ENCODE results near the gene RASL12.
"Not testable (repeated sequence)": the region's sequence is repeated elsewhere in the genome, so short reads cannot be mapped to it uniquely, and the experiment has no call there.

The RASL12 gene

GRCh38 chr15:65042776-65043327 lies 24.9 kb downstream of the RASL12 start:
- in situ Hi-C loops (cut with HindIII; ENCODE audit: low pct_ligation_motif_present, low pct_unique_long_range_greater_than_20kb, low sequenced_read_pairs) = no loop called here
- no peak for DNase-seq

- no peak for DNase-seq
- in situ Hi-C loops (cut with HindIII; ENCODE audit: low pct_ligation_motif_present, low pct_unique_long_range_greater_than_20kb, low sequenced_read_pairs) = no loop called here
Measured at GRCh38 chr15:65041787-65042186, 26.0 kb downstream of the RASL12 start.

- no peak for DNase-seq
- in situ Hi-C loops (cut with HindIII; ENCODE audit: low pct_ligation_motif_present, low pct_unique_long_range_greater_than_20kb, low sequenced_read_pairs) = no loop called here
Measured at GRCh38 chr15:65040461-65040860, 27.3 kb downstream of the RASL12 start.

GRCh38 chr15:65038836-65039235 lies 29.0 kb downstream of the RASL12 start:
- in situ Hi-C loops (cut with HindIII; ENCODE audit: low pct_ligation_motif_present, low pct_unique_long_range_greater_than_20kb, low sequenced_read_pairs) = no loop called here
- no peak for DNase-seq

GRCh38 chr15:65038428-65038827 lies 29.4 kb downstream of the RASL12 start:
- no peak for DNase-seq
- in situ Hi-C loops (cut with HindIII; ENCODE audit: low pct_ligation_motif_present, low pct_unique_long_range_greater_than_20kb, low sequenced_read_pairs) = no loop called here

- in situ Hi-C loops (cut with HindIII; ENCODE audit: low pct_ligation_motif_present, low pct_unique_long_range_greater_than_20kb, low sequenced_read_pairs) = no loop called here
- DNase-seq = no peak
Measured at GRCh38 chr15:65037309-65037708, 30.5 kb downstream of the RASL12 start.

GRCh38 chr15:65034719-65035118 lies 33.1 kb downstream of the RASL12 start:
- DNase-seq = no peak
- in situ Hi-C loops (cut with HindIII; ENCODE audit: low pct_ligation_motif_present, low pct_unique_long_range_greater_than_20kb, low sequenced_read_pairs) = no loop called here

- peak; percentile 58 for DNase-seq
- in situ Hi-C loops (cut with HindIII; ENCODE audit: low pct_ligation_motif_present, low pct_unique_long_range_greater_than_20kb, low sequenced_read_pairs) = no loop called here
Measured at GRCh38 chr15:65033659-65034269, 34.0 kb downstream of the RASL12 start.

GRCh38 chr15:65032801-65033537 lies 34.8 kb downstream of the RASL12 start:
- peak; percentile 86 for DNase-seq
- in situ Hi-C loops (cut with HindIII; ENCODE audit: low pct_ligation_motif_present, low pct_unique_long_range_greater_than_20kb, low sequenced_read_pairs) = no loop called here

- no peak for DNase-seq
- in situ Hi-C loops (cut with HindIII; ENCODE audit: low pct_ligation_motif_present, low pct_unique_long_range_greater_than_20kb, low sequenced_read_pairs) = no loop called here
Measured at GRCh38 chr15:65029736-65030208, 38.0 kb downstream of the RASL12 start.

GRCh38 chr15:65028921-65029735 lies 38.7 kb downstream of the RASL12 start, which contains the start of gene MTFMT:
TSS of gene MTFMT (minus strand) at chr15:65029639. CDS start at chr15:65029613, 26 bp downstream.
- in situ Hi-C loops (cut with HindIII; ENCODE audit: low pct_ligation_motif_present, low pct_unique_long_range_greater_than_20kb, low sequenced_read_pairs) = no loop called here
- peak; percentile 77 for DNase-seq

- no peak for DNase-seq
- in situ Hi-C loops (cut with HindIII; ENCODE audit: low pct_ligation_motif_present, low pct_unique_long_range_greater_than_20kb, low sequenced_read_pairs) = no loop called here
Measured at GRCh38 chr15:65028338-65028737, 39.5 kb downstream of the RASL12 start.

GRCh38 chr15:65027593-65027992 lies 40.2 kb downstream of the RASL12 start:
- no peak for DNase-seq
- in situ Hi-C loops (cut with HindIII; ENCODE audit: low pct_ligation_motif_present, low pct_unique_long_range_greater_than_20kb, low sequenced_read_pairs) = no loop called here

- in situ Hi-C loops (cut with HindIII; ENCODE audit: low pct_ligation_motif_present, low pct_unique_long_range_greater_than_20kb, low sequenced_read_pairs) = no loop called here
- DNase-seq = peak; percentile 35
Measured at GRCh38 chr15:65026756-65027155, 41.0 kb downstream of the RASL12 start.

- DNase-seq = no peak
- in situ Hi-C loops (cut with HindIII; ENCODE audit: low pct_ligation_motif_present, low pct_unique_long_range_greater_than_20kb, low sequenced_read_pairs) = no loop called here
Measured at GRCh38 chr15:65021488-65021887, 46.3 kb downstream of the RASL12 start.

- in situ Hi-C loops (cut with HindIII; ENCODE audit: low pct_ligation_motif_present, low pct_unique_long_range_greater_than_20kb, low sequenced_read_pairs) = no loop called here
- DNase-seq = no peak
Measured at GRCh38 chr15:65020419-65020818, 47.4 kb downstream of the RASL12 start.

GRCh38 chr15:65011198-65011597 lies 56.6 kb downstream of the RASL12 start:
- DNase-seq; in situ Hi-C loops (cut with HindIII; ENCODE audit: low pct_ligation_motif_present, low pct_unique_long_range_greater_than_20kb, low sequenced_read_pairs): not testable (repeated sequence)

- DNase-seq = no peak
- in situ Hi-C loops (cut with HindIII; ENCODE audit: low pct_ligation_motif_present, low pct_unique_long_range_greater_than_20kb, low sequenced_read_pairs) = no loop called here
Measured at GRCh38 chr15:65008983-65009382, 58.8 kb downstream of the RASL12 start.

- in situ Hi-C loops (cut with HindIII; ENCODE audit: low pct_ligation_motif_present, low pct_unique_long_range_greater_than_20kb, low sequenced_read_pairs) = no loop called here
- DNase-seq = no peak
Measured at GRCh38 chr15:65006876-65007275, 60.9 kb downstream of the RASL12 start.
